Stimulated activated CD4-positive, alpha-beta T cell treated with anti-CD3 and anti-CD28 coated beads, Interleukin-2, amount 100 ng/mL, for 48 hours (primary cell): ENCODE data around the gene TRA2B.

Experiments used
- DNase-seq, 2 donors: peaks; one replicate each; pipeline ENCODE4 v3.0.0-alpha.2; 2020

TRA2B gene

DNA sequence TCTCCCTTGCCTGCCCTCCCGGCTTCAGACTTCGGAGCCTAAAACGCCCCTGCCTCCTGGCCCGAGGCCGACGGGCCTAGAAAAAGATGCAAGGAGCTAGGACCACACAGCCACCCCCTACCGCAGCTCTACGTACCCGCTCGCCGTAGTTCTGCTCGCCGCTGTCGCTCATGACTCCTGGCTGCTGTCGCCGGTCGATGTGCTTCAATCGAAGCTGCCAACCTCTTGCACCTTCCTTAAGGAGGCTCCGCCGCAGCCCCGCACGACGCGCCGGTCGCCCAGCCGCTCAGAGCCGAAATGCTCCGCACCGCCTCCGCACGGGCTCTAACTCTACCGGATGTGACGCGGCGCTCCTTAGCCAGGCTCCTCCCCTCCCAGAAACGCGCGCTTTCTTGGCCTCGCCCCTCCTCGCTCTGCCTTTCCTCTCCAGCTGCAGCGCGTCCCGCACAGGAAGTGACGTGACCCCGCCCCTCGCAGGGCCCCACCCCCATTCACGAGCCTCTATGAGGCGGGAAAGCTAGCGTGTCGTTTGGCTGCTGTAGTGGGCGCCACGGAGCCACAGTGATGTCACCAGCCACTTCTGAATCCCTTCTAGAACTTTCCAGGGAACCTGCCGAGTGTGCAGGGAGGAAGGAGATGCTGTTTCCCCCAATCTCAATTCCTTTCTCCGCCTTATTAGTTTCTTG lies at the start of gene TRA2B:
Gene TRA2B (minus strand): TSS at position 326 of the 686 bp plus-strand sequence. CDS start 154 bp downstream, at position 172.
- DNase-seq, result peak; percentile 97

DNA sequence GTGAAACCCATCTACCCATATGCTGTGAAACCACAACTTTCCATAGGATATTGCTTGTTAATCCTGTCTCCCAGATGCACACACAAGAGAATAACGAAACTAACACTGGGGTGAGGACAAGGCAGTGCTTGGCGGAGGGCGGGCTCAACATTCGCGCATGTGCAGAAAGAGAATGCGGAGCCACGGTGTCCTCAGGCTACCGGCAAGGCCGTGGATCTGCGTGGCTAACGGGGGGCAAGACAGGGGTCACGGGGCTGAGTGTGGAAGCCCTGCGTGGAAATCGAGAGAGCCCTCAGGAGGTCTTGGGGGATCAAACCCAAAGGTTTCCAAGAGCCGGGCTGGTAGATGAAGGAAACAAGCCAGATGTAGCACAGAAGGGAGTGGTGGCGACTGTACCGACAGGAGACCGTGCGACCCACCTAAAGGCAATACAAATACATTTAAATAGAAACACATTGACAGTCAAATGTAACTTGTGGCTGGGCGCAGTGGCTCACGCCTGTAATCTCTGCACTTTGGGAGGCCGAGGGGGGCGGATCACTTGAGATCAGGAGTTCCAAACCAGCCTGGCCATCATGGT lies 48.5 kb upstream of the TRA2B start:
- DNase-seq, result no peak

DNA sequence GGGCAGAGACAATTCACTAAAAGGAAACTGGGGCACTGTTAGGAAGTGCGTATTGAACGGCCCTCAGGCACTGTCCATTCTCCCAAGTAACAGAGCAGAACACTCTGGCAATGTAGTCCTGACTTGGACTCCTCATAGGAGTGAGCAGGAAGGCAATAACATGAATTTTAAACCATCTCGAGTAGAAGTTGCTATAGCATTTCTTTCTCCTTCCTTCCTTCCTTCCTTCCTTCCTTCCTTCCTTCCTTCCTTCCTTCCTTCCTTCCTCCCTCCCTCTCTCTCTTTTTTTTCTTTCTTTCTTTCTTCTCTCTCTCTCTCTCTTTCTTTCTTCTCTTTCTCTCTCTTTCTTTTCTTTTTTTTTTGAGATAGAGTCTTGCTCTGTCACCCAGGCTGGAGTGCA lies 46.4 kb upstream of the TRA2B start:
- no peak for DNase-seq

DNA sequence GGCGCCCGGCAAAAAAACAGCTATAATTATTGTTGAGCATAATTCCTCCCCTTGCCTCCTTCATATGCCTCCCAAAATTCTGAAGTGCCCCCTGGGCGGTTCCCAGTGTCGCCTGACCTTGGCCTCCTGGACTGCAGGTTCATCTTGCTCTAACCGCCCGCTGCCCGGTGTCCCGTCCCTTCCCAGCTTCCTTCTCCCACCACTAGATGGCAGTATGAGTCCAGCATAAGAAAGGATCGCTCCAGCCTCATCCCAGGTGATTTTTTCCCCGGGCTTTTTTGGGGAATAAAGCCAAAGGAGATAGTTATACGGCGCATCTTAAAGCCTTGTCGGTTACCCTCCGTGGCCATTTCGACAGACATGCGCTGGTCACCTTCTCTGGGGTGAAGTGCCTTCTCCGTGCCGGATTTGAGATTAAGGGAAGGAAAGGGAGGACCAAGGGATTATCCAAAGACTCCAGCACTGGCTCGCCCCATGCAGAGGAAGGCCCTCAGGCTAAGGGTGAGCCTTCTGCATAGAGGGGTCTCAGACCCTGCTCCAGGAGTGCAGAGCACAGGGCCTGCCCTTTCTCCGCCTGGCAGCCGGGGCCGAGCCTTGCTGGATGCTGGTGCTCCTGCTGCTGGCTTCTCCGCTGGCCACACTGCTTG lies 45.8 kb upstream of the TRA2B start:
- peak; percentile 60 to 62 for DNase-seq

DNA sequence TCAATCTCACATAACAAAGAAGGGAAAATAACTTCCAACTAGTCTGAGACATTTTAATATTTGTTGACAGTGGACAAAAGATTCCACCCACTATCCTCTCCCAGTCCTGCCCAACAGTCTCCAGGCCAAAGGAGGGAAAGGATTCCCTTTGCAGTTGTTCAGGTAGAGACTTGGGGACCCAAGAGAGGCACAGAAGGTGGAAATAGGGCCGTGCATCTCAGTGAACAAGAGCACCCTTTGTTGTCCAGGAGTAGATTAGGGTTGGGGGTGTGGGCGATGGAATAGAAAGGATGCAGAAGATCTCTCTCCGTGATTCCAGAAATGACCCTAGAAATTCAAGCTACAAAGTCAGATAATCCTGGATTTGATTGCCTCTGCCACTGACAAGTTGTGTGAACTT lies 44.8 kb upstream of the TRA2B start:
- no peak for DNase-seq

DNA sequence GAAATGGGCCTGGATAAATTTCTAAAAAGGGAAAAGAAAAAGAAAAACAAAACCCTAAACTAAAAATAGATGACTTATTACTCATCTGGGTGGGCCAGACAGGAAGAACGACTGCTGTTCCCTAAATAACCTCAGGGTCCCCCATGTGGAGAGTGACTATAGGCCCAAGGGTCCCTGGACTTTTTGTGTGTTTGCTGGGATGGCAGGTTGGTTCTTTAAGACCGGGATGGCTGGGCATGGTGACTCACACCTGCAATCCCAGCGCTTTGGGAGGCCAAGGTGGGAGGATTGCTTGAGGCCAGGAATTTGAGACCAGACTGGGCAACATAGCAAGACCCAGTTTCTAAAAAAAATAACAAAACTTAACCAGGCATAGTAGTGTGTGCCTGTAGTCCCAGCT lies 43.8 kb upstream of the TRA2B start:
- DNase-seq, result no peak

DNA sequence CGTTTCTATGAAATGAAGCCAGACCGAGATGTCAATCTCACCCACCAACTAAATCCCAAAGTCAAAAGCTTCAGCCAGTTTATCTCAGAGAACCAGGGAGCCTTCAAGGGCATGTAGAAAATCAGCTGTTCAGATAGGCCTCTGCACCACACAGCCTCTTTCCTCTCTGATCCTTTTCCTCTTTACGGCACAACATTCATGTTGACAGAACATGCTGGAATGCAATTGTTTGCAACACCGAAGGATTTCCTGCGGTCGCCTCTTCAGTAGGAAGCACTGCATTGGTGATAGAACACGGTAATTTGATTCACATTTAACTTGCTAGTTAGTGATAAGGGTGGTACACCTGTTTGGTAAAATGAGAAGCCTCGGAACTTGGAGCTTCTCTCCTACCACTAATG lies 41.9 kb upstream of the TRA2B start:
- DNase-seq, result no peak

DNA sequence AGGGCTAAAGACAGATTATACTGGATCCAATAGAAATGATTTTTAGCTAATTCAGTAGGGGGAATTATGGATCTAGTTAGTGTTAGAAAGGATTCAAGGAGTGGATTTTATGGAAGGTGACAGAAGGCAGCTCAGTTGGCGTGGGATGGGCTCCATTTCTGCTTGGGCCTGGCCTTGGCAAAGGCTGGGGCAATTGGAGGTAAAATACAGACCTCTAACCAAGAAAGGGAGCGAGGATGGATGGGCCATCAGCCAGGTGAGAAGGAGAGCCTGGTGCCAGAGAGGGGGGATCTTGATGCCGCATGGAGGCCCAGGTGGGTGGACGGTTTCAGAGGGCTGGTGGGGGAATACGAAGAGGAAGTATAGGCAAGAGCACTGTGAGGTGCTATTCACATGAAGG lies 40.7 kb upstream of the TRA2B start:
- DNase-seq, result no peak

DNA sequence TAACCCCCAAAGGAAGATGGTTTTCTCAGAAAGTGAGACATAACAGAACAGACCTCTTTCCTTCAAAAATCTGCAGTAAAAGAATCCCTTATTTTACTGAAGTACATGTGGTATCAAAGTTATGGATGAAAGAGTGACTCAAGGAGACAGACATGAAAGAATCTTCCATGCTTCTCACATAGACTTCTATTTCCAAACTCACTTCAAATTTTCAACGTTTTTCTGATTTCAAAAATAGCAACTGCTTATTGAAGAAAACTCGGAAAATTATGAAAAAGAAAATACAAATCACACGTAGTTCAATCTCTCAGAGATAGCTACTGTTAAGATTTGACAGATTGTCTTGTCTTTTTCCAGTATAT lies 39.8 kb upstream of the TRA2B start:
- no peak for DNase-seq

DNA sequence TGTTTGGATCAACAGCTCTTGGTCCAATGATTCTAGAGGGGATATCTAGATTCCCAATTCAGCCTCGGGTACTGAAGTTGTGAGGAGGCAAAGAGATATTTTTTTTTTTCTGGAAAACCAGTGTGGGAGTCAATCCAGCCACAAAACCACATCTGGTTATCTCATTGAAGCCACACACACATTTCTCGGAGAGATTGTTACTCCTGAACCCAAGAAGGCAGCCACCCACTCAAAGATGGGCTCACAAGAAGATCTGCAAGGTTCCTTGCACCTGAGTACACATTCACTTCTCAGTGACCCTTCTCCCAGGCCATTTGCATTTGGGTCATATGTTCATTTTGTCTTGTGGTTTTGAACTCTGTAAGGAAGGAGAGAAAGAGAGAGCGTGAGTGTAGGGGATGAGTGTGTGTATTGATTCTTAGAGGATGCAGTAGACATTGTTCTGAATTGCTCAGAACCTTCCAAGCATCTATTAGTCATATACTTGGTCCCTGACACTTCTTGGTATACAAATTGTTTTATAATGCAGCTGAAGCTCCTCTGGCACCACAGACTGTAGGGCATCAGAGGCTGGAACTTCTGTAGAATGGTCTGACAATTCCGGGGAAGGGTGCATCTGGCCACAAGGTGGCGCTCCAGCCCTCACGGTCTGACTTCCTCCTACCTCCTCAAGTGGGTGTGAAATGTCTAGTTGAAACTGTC lies 39.3 kb upstream of the TRA2B start:
- DNase-seq, result peak; percentile 86 to 91

DNA sequence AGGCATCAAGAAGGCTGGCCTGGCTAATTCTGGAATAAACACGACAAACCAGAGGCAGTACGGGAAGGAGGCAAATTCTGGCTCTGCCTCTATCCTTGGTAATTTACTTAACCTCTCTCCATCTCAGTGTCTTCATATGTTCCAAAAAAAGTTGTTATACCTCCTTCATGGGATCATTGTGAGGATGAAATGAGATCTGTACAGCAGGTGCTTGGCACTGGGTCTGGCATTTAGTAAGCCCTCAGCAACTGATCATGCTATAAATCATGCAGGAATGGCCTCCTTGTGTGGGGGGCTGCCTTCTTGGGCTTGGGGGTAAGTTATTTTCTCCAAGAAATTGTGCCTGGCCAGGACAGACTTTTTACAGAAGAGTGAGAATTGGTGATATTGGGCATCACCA lies 38.3 kb upstream of the TRA2B start:
- no peak for DNase-seq

DNA sequence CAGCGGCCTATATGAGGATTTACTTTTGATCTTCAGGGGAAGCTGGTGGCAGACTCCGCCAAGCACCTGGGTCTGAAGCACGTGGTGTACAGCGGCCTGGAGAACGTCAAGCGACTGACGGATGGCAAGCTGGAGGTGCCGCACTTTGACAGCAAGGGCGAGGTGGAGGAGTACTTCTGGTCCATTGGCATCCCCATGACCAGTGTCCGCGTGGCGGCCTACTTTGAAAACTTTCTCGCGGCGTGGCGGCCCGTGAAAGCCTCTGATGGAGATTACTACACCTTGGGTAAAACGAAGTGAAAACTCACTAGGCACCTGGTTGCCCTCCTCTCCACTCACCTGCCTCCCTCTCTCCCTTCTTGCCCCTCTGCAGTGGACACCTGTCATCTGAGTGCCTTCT lies 33.8 kb upstream of the TRA2B start:
- no peak for DNase-seq

DNA sequence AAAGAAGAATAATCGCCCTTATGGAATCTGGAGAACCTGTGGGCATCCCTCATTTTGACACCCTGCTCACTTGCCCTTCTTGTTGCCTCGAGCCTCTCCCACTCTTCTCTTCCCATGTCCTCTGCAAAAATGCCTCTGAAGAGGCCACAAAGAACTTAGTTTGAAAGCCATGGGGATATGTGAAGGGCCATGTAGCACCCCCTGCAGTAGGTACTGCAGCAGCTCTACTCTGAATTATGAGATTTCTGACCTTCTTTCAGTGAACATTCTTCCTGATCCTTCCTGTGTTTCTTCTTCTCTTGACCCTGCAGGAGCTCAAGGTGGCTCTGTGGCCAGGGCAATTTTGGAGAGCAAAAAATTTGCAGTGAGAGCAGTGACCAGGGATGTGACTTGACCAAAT lies 30.4 kb upstream of the TRA2B start:
- DNase-seq, result no peak

DNA sequence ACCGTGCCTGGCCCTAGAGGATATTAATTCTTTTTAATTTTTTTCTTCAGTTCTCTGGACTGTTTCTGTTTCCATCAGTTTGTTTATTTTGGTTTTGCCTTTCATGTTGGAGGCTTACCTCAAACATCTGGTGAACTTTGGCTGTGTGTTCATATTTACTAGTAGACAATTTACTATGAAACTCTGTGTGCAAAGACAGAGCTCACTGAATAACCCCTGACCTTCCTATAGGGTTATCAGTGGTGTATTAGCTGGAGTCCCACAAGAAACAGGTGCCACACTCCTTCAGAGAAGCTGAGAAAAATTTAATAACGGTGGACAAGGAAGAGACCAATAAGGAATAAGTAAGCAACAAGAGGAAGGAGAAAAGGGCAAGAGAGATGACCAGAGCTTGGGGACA lies 28.8 kb upstream of the TRA2B start:
- no peak for DNase-seq

DNA sequence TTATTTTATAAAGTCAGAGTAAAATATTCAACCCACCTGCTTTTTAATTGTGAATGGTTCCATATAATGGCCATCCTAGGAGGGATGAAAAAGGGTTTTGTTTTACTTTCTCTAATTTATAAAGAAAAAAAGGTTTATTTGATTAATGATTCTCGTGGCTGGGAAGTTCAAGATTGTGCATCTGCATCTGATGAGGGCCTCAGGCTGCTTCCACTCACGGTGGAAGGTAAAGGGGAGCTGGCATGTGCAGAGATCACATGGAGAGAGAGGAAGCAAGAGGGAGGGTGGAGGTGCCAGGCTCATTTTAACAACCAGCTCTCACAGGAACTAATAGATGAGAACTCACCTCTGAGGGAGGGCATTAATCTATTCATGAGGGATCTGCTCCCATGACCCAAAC lies 27.7 kb upstream of the TRA2B start:
- DNase-seq, result no peak

DNA sequence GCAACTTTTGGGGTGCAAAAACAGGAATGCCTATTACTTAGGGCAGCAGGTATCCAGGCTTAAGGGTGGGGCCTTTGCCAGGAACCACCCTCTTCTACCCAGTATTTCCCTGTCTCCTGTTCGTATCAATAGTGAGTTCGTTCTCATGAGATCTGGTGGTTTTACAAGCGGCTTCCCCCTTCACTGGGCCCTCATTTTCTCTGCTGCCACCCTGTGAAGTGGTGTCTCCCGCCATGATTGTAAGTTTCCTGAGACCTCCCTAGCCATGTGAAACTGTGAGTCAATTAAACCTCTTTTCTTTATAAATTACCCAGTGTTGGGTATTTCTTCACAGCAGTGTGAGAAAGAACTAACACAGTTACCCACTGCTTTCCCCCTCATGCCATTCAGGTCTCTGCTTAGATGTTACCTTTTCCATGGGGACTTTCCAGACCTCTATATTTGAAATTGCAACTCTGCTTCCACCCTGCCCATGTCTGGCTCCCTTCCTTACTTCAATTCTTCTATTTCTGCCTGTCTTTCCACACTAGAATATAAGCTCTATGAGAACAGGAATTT lies 23.9 kb upstream of the TRA2B start:
- DNase-seq, result no peak

DNA sequence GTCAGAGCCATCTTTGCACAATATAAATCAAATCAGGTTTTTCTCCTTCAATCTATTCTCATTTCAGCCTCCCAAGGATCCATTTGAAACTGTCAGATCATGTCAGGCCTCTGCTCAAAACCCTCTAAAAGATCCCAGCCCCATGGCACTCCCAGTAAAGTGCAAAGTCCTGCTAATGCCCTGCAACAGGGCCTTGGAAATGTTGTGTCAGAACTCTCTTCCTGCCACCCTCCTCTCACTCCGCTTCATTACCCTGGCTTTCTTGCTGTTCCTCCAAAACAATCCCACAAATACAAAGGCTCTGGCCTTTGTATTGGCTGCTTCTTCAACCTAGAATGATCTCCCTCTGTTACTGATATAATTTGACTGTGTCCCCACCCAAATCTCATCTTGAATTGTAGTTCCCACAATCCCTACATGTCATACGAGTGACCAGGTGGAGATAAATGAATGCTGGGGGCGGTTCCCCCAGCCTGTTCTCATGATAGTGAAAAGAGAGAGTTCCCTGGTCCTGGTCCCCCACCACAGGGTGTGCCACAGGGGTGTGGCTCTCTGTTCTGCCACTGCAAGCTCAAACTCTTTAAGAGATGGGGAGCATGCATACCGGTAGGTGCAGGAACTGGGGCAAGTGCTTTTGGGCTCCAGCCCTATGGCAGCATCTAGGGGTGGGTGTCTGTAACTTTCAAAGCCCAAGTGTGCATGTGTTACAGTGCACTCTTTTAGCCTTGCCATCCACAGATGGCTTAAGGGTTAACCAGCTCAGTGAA lies 22.9 kb upstream of the TRA2B start:
- no peak for DNase-seq

DNA sequence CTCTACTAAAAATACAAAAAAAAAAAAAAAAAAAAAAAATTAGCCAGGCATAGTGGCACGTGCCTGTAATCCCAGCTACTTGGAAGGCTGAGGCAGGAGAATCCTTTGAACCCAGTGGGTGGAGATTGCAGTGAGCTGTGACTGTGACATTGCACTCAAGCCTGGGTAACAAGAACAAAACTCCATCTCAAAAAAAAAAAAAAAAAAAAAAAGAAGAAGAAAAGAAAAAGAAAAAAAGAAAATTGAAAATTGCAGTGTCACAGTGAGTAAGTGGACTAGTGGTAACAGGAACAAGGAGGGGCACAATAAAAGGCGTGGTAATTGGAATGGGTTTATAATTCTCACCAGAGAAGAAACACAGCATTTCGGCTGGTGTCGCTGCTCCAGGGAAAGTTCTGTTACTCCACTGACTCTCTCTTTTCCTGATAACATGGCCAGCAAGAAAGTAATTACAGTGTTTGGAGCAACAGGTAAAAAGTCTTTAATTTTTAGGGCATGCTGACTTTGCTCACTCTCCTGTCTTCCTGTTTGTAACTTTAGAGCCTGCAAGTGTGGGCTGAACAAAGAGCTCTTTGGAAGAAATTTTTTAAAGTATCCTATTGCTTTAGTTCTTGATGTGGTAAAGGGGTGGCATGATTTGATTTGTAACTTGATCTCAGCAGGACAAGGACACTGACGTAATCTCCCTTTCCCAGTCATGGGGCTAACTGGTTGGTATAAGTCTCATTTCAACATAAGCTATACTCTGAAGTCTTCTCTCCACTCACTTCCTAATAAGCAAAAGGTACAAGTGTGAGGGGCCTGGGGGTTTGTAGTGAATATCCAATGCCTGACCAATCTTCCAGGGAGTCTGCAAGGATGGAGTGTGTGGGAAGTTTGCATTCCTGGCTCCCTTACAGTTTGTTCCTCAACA lies 22.1 kb upstream of the TRA2B start:
- no peak for DNase-seq

DNA sequence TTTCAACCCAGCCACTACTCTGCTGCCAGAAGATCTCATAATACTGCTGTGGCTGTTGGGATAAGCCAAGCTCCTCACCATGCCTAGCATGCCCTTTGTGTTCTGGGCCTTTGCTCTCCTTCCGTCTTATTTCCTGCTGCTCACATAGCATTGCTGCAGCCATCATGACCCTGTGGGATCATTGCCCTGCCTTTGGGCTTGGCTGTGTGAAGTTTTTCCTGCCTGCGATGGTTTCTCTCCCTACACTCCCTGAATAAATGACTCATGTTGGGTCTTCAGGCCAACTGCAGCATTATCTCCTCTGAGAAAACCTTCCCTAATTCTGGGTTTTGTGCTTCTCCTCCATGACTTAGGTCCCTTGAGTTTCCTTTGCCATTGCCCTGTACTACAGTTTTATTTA lies 20.8 kb upstream of the TRA2B start:
- DNase-seq, result no peak

DNA sequence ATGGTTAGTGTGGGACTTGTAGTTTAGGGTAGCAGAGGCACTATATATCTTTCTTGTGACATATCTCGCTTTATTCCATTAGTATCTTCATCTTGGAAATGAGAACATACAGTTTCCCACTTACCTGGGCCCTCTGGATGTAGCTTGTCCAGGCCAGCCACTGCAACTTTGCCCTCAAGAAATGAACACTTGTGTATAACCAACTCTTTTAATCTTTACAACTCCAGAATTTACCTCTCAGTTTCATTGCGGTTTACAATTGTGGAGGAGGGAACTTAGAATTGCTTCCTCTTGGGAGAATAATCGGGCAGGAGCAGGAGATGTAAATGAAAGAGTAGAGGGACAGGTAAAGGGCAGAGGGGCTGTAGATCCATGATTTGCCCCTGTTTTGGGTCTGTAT lies 18.4 kb upstream of the TRA2B start:
- DNase-seq, result no peak

DNA sequence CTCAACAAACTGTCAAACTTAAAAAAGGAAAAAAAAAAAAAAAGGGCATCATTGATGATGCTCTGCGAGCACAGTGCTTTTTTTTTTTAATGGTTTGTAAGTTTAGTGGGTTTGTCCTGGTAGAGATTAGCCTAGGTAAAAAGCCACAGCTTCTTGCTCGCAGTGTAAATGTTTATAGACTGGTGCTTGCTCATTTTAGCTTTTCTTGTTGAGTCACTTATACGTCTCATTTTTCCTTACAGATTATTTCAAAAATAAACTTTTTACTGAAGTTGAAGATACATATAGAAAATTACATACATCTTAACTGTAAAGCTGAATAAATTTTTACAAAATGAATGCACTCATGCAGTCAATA lies 16.5 kb upstream of the TRA2B start:
- no peak for DNase-seq

DNA sequence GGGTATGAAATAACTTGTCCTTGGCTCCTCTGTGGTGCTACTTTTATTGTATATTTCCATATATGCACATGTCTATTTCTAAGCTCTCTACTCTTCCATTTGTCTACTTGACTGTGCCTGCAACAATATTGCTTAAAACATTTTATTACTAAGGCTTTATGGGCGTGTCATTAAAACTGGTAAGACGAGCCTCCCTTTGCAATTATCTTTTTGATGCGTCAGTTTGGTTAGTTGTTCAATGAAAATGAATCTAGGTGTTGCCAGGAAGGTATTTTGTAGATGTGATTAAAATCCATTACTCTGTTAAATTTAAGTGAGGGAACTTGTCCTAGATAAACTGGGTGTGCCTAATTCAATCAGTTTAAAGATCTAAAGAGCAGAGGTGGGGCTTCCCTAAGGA lies 12.9 kb upstream of the TRA2B start:
- DNase-seq, result no peak
